ENCODE data around the gene AGTR1.
A peak's percentile ranks its signal among the peaks of the same experiment; 100 is the strongest.

Gene AGTR1

DNA sequence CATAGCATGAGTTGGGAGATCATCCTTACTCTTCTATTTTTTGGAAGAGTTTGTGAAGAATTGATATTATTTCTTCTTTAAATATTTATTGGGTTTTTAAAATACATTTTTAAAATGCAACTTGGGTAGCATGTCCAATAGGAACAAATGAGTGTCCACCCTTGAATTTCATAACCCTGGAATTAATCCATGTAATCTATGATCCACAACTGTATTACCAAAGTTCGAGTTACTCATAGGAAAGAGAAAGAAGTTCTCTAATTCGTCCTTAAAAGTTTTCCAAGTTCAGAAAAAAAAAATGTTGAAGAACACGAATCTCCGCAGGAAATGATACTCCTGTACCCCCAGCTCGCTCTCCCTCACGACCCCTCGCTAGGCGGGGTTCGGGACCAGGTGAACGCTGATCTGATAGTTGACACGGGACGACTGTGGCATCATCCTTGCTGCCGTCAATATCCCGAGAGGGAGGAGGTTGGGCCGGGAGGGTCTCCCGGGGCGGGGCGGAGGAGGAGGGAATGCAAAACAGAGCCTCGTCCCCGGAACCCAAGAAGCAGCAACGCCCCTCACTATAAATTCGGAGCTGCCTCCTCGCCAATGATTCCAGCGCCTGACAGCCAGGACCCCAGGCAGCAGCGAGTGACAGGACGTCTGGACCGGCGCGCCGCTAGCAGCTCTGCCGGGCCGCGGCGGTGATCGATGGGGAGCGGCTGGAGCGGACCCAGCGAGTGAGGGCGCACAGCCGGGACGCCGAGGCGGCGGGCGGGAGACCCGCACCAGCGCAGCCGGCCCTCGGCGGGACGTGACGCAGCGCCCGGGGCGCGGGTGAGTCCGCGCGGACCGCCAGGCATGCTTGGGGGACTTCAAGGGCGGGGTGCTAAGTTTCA is at the start of gene AGTR1:
AGTR1 (plus strand) TSS at position 598 of the 884 bp plus-strand sequence. CDS start 43,133 bp downstream, outside the sequence.
- peak; percentile 6 for DNase-seq (ENCODE audit: low spot score)
- TF ChIP-seq, protein P1, sequence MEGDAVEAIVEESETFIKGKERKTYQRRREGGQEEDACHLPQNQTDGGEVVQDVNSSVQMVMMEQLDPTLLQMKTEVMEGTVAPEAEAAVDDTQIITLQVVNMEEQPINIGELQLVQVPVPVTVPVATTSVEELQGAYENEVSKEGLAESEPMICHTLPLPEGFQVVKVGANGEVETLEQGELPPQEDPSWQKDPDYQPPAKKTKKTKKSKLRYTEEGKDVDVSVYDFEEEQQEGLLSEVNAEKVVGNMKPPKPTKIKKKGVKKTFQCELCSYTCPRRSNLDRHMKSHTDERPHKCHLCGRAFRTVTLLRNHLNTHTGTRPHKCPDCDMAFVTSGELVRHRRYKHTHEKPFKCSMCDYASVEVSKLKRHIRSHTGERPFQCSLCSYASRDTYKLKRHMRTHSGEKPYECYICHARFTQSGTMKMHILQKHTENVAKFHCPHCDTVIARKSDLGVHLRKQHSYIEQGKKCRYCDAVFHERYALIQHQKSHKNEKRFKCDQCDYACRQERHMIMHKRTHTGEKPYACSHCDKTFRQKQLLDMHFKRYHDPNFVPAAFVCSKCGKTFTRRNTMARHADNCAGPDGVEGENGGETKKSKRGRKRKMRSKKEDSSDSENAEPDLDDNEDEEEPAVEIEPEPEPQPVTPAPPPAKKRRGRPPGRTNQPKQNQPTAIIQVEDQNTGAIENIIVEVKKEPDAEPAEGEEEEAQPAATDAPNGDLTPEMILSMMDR (IDR thresholded peaks at IDR 0.05; ENCODE audit: borderline replicate concordance, control extremely low read depth, extremely low read depth, insufficient read depth, missing control alignments): no peak
- in situ Hi-C loops (cut with MboI; ENCODE audit: low sequenced_read_pairs, unreplicated experiment): no loop called here

DNA sequence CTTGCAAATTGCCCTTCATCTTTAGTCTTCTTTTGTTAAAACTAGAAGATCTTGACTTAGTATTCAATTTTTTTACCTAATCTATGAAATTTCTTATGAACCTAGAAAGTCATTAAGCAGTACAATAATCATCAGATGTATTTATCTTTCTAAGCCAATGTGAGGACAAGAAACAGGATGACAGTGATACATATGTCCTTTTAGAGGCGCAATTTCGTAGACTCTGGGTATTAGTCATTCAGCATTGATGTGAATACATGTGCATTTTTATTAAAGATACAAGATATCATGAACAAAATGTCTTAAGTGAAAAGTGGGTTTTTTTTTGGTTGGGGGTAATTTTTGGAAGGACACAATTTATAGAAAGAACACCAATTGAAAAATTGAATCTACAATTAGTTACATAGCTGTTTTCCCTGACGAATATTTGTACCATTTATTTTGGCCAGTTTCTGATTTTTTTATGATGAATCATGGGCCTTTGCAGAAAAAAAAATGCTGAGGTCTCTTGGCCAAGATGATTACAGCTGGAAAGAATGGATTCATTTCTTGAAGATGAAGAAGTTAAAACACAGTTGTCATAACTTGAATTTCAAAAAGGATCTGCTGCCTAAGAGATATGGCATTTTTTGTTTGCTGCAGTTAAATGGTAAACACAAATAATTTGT is 48.9 kb upstream of the AGTR1 start:
- TF ChIP-seq, protein P1 (IDR thresholded peaks at IDR 0.05; ENCODE audit: borderline replicate concordance, control extremely low read depth, extremely low read depth, insufficient read depth, missing control alignments): no peak
- in situ Hi-C loops (cut with MboI; ENCODE audit: low sequenced_read_pairs, unreplicated experiment): no loop called here
- no peak for DNase-seq (ENCODE audit: low spot score)

DNA sequence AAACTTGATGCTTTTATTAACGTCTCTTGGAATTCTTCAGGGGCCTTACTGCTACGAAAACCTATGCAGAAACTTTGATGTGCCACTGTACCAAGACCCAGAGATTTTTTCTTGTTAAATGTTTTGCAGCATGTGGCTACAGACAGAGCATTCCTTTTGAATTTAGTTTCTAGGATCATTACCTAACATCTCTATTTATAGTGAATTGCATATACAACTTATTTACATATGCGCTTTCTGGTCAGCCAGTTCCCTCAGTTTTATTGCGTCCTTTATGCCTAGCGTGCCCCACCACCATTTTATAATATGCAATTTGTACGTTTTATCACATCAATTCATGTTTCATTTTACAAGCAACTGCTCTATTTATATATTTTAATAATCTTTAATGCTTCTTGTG is 46.2 kb upstream of the AGTR1 start:
- TF ChIP-seq, protein P1 (IDR thresholded peaks at IDR 0.05; ENCODE audit: borderline replicate concordance, control extremely low read depth, extremely low read depth, insufficient read depth, missing control alignments): no peak

DNA sequence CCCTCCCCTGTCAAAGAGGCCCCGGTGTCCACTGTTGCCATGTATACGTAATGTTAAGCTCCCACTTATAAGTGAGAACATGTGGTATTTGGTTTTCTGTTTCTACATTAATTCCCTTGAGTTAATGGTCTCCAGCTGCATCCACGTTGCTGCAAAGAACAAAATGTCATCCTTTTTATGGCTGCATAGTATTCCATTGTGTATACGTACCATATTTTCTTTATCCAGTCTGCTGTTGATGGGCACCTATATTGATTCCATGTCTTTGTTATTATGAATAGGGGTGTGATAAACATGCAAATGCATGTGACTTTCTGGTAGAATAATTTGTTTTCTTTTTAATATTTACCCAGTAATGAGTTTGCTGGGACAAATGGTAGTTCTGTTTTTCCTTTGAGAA is 43.3 kb upstream of the AGTR1 start:
- TF ChIP-seq, protein P1 (IDR thresholded peaks at IDR 0.05; ENCODE audit: borderline replicate concordance, control extremely low read depth, extremely low read depth, insufficient read depth, missing control alignments): no peak
- in situ Hi-C loops (cut with MboI; ENCODE audit: low sequenced_read_pairs, unreplicated experiment): no loop called here
- DNase-seq (ENCODE audit: low spot score): no peak

More for the DNA sequence above, 46.2 kb upstream of the AGTR1 start:
- no peak for DNase-seq (ENCODE audit: low spot score)
- in situ Hi-C loops (cut with MboI; ENCODE audit: low sequenced_read_pairs, unreplicated experiment): no loop called here

DNA sequence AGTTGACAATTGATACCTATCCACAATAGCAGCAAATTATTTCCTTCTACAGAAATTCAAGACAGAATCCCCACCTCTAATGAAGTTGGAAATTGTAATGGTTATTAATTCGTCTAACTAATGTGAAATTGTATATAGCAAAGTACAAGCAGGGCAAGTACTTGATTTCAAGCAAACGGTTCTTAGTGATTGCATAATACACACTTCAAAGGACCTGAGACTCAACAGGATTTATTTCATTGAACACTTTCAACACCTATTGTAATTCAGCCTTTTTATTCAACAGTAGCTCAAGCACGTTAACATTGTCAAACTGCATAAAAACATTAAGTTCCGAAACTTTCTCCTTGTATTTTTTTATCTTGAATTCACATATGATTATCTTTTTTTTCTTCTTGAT is 40.2 kb upstream of the AGTR1 start:
- TF ChIP-seq, protein P1 (IDR thresholded peaks at IDR 0.05; ENCODE audit: borderline replicate concordance, control extremely low read depth, extremely low read depth, insufficient read depth, missing control alignments): no peak
- DNase-seq (ENCODE audit: low spot score): no peak
- in situ Hi-C loops (cut with MboI; ENCODE audit: low sequenced_read_pairs, unreplicated experiment): no loop called here

DNA sequence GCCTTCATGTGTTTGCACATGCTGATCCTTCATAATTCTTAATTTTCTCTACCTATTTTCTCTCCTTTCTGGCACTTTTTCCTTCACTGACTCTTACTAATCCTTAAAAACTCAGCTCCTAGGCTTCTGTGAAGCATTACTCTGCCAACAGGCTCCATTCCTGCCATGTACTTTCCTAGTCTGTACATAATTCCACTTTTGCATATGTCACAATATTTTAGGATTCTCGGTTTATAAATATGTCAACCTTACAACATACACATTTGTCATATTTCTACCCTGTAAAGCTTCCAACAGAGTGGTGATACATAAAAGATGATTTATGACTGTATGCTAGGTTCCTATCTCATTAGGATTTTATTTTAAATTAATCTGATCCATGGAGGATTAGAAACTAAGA is 38.2 kb upstream of the AGTR1 start:
- in situ Hi-C loops (cut with MboI; ENCODE audit: low sequenced_read_pairs, unreplicated experiment): no loop called here
- TF ChIP-seq, protein P1 (IDR thresholded peaks at IDR 0.05; ENCODE audit: borderline replicate concordance, control extremely low read depth, extremely low read depth, insufficient read depth, missing control alignments): no peak

More for the DNA sequence above, 38.2 kb upstream of the AGTR1 start:
- no peak for DNase-seq (ENCODE audit: low spot score)

Data from GM13976 (cell line).